Common myeloid progenitor, CD34-positive (primary cell): ENCODE measurements around the gene CSF1.

Experiments
- CTCF ChIA-PET: fragments of 350-600 bp; sonication (Branson Sonifier 250); formaldehyde crosslinking; loops from one replicate; lab custom pipeline; 2021; ENCODE audit warnings: antibody characterized with exemption; lab: Charles Lee
- POLR2A ChIA-PET: fragments of 350-600 bp; sonication (Branson Sonifier 250); formaldehyde crosslinking; loops from one replicate; lab custom pipeline; 2021; ENCODE audit warnings: antibody characterized with exemption; lab: Charles Lee
- DNase-seq, 3 donors: peaks; one replicate each; pipeline versions ENCODE4 v3.0.0 to v3.0.0-alpha.2; 2013
- H3K27ac ChIP-seq, 2 experiments: 1 replicate in 1 of 2; 2 replicates in 1 of 2; pipeline ENCODE4 v1.7.0; 2013; ENCODE audit warnings: inconsistent platforms in 2 of 2, low read length in 2 of 2, mild to moderate bottlenecking in 2 of 2, low read depth in 1 of 2, moderate library complexity in 1 of 2; ENCODE audit not compliant: severe bottlenecking in 2 of 2, insufficient read depth in 1 of 2, poor library complexity in 1 of 2
- H3K27me3 ChIP-seq, 5 experiments: replicated peaks in 2 of 5; 1 replicate in 3 of 5; 2 replicates in 2 of 5; pipeline versions ENCODE4 v1.6.1 to v1.7.0; 2013; ENCODE audit warnings: low read length in 4 of 5, mild to moderate bottlenecking in 2 of 5, moderate library complexity in 2 of 5, inconsistent platforms in 1 of 5; ENCODE audit not compliant: insufficient read depth in 5 of 5, control insufficient read depth in 4 of 5
- H3K36me3 ChIP-seq, 4 experiments: 1 replicate in 2 of 4; 2 replicates in 2 of 4; pipeline versions ENCODE4 v1.6.1 to v1.7.0; 2013; ENCODE audit warnings: low read length in 3 of 4, control low read depth in 1 of 4, mild to moderate bottlenecking in 1 of 4; ENCODE audit not compliant: control insufficient read depth in 4 of 4, insufficient read depth in 4 of 4
- H3K4me1 ChIP-seq, 4 experiments: 1 replicate in 3 of 4; 2 replicates in 1 of 4; pipeline versions ENCODE4 v1.6.1 to v1.7.1; 2013; ENCODE audit warnings: low read length in 3 of 4, mild to moderate bottlenecking in 3 of 4, control low read depth in 1 of 4, inconsistent platforms in 1 of 4, moderate library complexity in 1 of 4; ENCODE audit not compliant: control insufficient read depth in 4 of 4, insufficient read depth in 4 of 4; ENCODE audit errors: control extremely low read depth in 1 of 4
- H3K4me3 ChIP-seq, 7 experiments: 1 replicate in 4 of 7; 2 replicates in 3 of 7; pipeline versions ENCODE4 v1.5.1 to v1.7.0; 2013; ENCODE audit warnings: mild to moderate bottlenecking in 7 of 7, low read length in 6 of 7, moderate library complexity in 6 of 7, inconsistent platforms in 2 of 7, low read depth in 2 of 7, control low read depth in 1 of 7; ENCODE audit not compliant: insufficient read depth in 4 of 7, control insufficient read depth in 1 of 7; ENCODE audit errors: extremely low read depth in 1 of 7
- H3K9me3 ChIP-seq, 5 experiments: 1 replicate in 4 of 5; 2 replicates in 1 of 5; pipeline versions ENCODE4 v1.6.1 to v1.7.1; 2013; ENCODE audit warnings: low read length in 4 of 5, mild to moderate bottlenecking in 2 of 5, inconsistent platforms in 1 of 5, low read depth in 1 of 5, moderate library complexity in 1 of 5; ENCODE audit not compliant: control insufficient read depth in 4 of 5, insufficient read depth in 2 of 5; ENCODE audit errors: control extremely low read depth in 1 of 5
- WGBS: methylation state at CpG from one replicate; pipeline ENCODE4 v1.1.5; 2013; ENCODE audit not compliant: insufficient coverage; 5-methylcytosine and 5-hydroxymethylcytosine counted together

Gene CSF1

DNA sequence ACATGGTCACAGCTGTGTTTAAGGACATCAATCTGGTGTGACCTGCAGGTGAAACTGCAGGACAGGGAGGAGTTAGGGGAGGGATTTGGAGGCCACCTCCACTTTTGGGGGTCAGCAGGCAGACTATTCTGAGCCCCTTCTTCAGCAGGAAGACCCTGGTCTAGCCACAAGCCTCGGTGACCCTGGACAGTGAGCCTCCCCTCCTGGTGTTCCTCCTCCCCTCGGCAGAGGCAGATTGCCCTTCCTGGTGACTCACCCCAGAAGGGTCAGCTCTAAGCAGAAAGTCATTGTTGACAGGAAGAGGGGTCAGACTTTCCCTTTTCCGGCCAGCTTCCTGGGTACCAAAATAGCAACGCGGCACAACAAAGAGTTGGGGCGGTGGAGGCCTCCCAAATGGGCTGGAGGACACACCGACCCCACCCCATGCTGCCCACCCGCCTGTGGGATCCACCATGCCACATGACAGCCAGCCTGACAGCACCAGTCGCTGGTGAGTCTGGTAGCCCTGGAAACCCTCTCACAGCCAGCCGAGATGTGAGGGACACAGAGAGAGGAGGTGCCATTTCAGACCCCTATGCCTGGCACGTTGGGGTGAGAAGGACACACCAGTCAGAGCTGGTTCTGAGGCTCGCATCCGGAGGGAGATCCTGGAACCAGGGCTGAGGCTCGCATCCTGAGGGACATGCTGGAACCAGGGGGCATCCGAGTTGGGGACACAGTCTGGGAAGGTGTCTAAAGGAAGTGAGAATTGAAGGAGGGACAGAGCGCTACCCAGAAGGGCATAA, 14.7 kb upstream of the CSF1 start:
- peak overlapping the region in 2 of 7 experiments; percentile 11 to 16 for H3K4me3 ChIP-seq
- POLR2A ChIA-PET, result interaction anchor here (0.6 kb wide), 1 partner anchor 137 kb away, joined by 4 read pairs; no protein-coding TSS in a partner anchor
- CTCF ChIA-PET, result interaction anchor here (1.0 to 1.6 kb wide), 3 partner anchors 84 to 105 kb away, joined by 3 to 5 read pairs (median 4); no protein-coding TSS in a partner anchor
- peak; percentile 25 to 74 (median 66) for DNase-seq
- H3K27me3 ChIP-seq, result no peaks in the 10 kb centered on the region
- 52% methylated on average over 16 of the region's 16 CpGs for WGBS
- no peaks in the 10 kb centered on the region for H3K36me3 ChIP-seq
- peaks cover 0 to 19% (median 16%) of the 10 kb centered on the region in 4 experiments for H3K4me1 ChIP-seq
- H3K9me3 ChIP-seq, result no peaks in the 10 kb centered on the region
- peak overlapping the region in 1 of 2 experiments; percentile 20 for H3K27ac ChIP-seq

DNA sequence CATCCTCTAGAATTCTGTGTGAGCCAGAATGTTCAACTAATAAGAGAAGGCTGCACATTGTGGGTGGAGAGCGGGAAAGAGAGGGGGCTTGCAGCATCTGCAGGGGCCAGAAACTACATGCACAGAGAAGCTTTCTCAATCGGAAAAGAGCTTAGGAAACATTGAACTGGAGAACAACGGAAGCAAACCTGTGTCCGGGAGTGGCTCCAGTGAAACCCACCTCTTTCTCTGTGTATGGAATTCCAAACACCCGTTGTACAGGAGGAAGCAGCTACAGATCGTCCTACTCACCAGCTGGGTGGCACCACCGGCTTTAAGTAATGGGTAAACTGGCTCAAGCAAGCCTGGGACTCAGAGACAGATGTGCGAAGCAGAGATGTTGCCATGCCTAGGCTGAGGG, 14.0 kb upstream of the CSF1 start:
- Histone ChIP-seq H3K9me3 (no peaks in the 10 kb centered on the region), H3K36me3 (no peaks in the 10 kb centered on the region), H3K4me3 (no peak overlapping the region), H3K27me3 (no peaks in the 10 kb centered on the region), H3K4me1 (peaks cover 0 to 19% (median 16%) of the 10 kb centered on the region in 4 experiments), H3K27ac (peak overlapping the region in 1 of 2 experiments; percentile 20)
- POLR2A ChIA-PET, result no interaction called here
- CTCF ChIA-PET, result interaction anchor here (1.0 to 1.7 kb wide), 4 partner anchors 84 to 106 kb away, joined by 3 to 7 read pairs (median 4); partner anchors contain the start of gene AHCYL1
- 86% methylated on average over 7 of the region's 8 CpGs for WGBS
- no peak for DNase-seq

DNA sequence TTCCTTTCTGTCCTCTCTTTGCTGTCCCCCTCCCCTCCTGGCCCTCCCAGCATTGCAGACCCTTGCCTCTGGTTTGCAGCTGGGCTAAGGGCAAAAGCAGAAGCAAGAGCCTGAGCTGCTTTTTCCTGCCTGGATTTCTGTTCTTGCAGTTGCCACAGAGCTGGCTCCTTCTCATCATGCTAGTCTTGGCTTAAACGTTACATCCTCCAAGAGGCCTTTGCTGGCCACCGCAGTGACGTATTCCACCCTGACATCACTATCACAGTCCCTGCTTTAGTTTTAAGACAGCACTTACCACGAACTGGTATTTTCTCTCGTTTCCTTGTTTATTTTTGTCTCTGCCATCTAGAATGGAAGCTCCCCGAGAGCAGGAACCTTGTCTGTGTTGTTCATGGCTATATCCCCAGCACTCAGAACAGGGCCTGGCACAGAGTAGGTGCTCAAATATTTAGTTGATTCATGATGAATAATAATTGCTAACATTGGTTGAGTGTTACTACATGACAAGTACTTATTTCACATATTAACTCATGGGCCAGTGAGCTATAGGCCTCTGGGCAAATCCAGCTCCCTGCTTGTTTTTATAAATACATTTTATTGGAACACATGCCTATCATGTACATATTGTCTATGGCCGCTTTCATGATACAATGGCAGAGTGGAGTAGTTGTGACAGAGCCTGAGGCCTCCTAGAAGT, 13.2 kb upstream of the CSF1 start:
- Histone ChIP-seq H3K4me1 (peaks cover 0 to 19% (median 16%) of the 10 kb centered on the region in 4 experiments), H3K4me3 (no peak overlapping the region), H3K36me3 (no peaks in the 10 kb centered on the region), H3K27ac (no peak overlapping the region), H3K27me3 (no peaks in the 10 kb centered on the region), H3K9me3 (no peaks in the 10 kb centered on the region)
- WGBS, result 78% methylated on average over 5 of the region's 7 CpGs
- ChIA-PET CTCF (interaction anchor here (1.0 to 1.7 kb wide), 3 partner anchors 20 to 87 kb away, joined by 3 to 7 read pairs (median 4); partner anchors contain the start of gene AHCYL1), POLR2A (interaction anchor here (0.6 kb wide), 1 partner anchor 163 kb away, joined by 3 read pairs; no protein-coding TSS in a partner anchor)
- DNase-seq, result no peak

DNA sequence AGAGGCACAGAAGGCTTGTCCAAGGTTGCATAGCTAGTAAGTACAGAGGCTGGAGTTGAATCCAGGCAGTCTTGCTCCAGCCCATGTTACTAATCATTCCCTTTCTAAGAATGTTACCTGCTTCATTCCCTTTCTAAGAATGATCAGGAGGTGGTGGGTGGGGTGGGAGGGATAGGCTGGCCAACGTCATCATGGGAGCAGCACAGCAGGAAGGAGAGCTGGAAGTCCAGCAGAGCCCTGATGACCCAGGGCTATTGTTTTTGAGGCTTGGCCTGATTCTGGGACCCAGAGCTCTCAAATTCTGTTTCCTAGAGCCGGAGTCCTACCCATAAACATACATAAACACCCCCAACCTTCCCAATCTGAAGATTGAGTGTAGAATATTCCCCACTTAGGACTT, 11.8 kb upstream of the CSF1 start:
- Histone ChIP-seq H3K4me1 (peaks cover 0 to 19% (median 16%) of the 10 kb centered on the region in 4 experiments), H3K4me3 (no peak overlapping the region), H3K36me3 (no peaks in the 10 kb centered on the region), H3K9me3 (no peaks in the 10 kb centered on the region), H3K27ac (no peak overlapping the region), H3K27me3 (no peaks in the 10 kb centered on the region)
- no peak for DNase-seq
- CTCF ChIA-PET, result no interaction called here
- POLR2A ChIA-PET, result no interaction called here
- WGBS, result 100% methylated on average over 1 of the region's 2 CpGs

DNA sequence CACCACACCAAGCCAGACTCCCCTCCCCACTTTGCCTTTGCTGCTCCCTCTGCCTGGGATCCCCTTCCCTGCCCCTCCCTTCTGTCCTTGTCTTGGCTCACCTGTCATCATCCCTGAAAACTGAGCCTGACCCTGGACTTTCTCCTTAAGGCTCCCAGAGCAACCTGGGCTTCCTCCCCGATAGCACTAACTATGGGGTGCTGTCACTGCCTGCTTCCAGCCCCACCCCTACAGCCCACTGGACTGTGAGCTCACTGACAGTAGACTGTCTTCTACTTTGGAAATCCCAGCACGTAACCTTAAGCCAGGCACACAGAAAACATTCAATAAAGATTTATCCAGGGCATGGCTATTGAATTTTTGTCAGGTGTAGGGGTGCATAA, 9.5 kb upstream of the CSF1 start:
- H3K4me3 ChIP-seq, result no peak overlapping the region
- POLR2A ChIA-PET, result no interaction called here
- no peaks in the 10 kb centered on the region for H3K9me3 ChIP-seq
- H3K36me3 ChIP-seq, result no peaks in the 10 kb centered on the region
- WGBS, result 100% methylated on average over 1 of the region's 2 CpGs
- H3K4me1 ChIP-seq, result peaks cover 0 to 12% (median 6%) of the 10 kb centered on the region in 4 experiments
- H3K27ac ChIP-seq, result no peak overlapping the region
- H3K27me3 ChIP-seq, result no peaks in the 10 kb centered on the region
- CTCF ChIA-PET, result interaction anchor here (2.2 kb wide), 1 partner anchor 9 kb away, joined by 7 read pairs; no protein-coding TSS in a partner anchor
- no peak for DNase-seq

DNA sequence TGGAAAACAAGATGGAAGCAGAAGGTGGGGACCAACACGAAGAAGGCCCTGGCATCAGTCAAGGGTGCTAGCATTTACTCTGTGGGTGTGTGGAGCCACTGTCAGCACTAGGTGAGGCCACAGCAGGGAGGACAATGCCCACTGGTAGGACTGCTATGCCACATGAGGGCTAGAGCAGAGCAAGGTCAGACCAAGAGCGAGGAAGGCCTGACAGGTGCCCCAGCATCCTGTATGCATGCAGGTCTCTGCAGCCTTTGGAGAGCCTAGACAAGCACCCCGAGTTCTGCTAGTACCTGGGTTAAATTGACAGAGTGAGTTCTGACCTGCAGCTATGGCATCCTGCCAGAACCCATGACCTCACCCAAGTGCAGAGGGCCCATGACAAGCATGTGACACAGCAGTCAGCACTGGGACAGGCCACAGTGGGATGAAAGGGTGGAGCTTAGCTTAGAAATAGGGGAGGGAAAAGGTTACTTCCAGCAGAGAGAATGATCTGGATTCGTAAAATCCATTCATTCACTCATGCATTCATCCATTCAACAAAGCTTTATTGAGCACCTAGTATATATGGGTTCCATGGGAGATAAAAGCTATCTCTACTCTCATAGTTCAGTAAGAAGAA, 9.0 kb upstream of the CSF1 start:
- H3K4me3 ChIP-seq, result no peak overlapping the region
- POLR2A ChIA-PET, result no interaction called here

More for the DNA sequence above, 9.0 kb upstream of the CSF1 start:
- Histone ChIP-seq H3K36me3 (no peaks in the 10 kb centered on the region), H3K9me3 (no peaks in the 10 kb centered on the region), H3K27ac (no peak overlapping the region), H3K4me1 (peaks cover 0 to 7% (median 2%) of the 10 kb centered on the region in 4 experiments), H3K27me3 (no peaks in the 10 kb centered on the region)
- no peak for DNase-seq
- CTCF ChIA-PET, result interaction anchor here (0.6 to 2.2 kb wide), 4 partner anchors 9 to 79 kb away, joined by 3 to 7 read pairs (median 4); no protein-coding TSS in a partner anchor
- 100% methylated on average over 3 of the region's 4 CpGs for WGBS
